H9 (cell line): Measurements from ENCODE around the gene CCDC74A. TPM values are rescaled to one million over a fixed set of nuclear protein-coding genes. Genes with fewer than 3 reads are reported as not detected.
"Not testable (repeated sequence)": the region's sequence is repeated elsewhere in the genome, so short reads cannot be mapped to it uniquely, and the experiment has no call there.

Experiments used
- DNase-seq: peaks from one replicate; pipeline ENCODE4 v3.0.0-alpha.2; 2017
- H2AFZ ChIP-seq: one replicate; pipeline ENCODE4 v1.6.1; 2013; ENCODE audit warnings: mild to moderate bottlenecking, low read length, control low read depth, moderate library complexity
- H2AK5ac ChIP-seq: 2 replicates; pipeline ENCODE4 v1.6.1; 2013; ENCODE audit warnings: low read length, control low read depth, mixed read lengths; ENCODE audit not compliant: insufficient read length
- H2BK120ac ChIP-seq: one replicate; pipeline ENCODE4 v1.6.1; 2013; ENCODE audit warnings: low read depth, mild to moderate bottlenecking, low read length, control low read depth, inconsistent platforms; ENCODE audit not compliant: poor library complexity, severe bottlenecking
- H2BK12ac ChIP-seq: 2 replicates; pipeline ENCODE4 v1.6.1; 2013; ENCODE audit warnings: low read length, control low read depth, mixed read lengths, low read depth; ENCODE audit not compliant: insufficient read length
- H2BK15ac ChIP-seq: 2 replicates; pipeline ENCODE4 v1.6.1; 2013; ENCODE audit warnings: low read depth, low read length, control low read depth
- H2BK20ac ChIP-seq: one replicate; pipeline ENCODE4 v1.6.1; 2013; ENCODE audit warnings: low read depth, mild to moderate bottlenecking, low read length, control low read depth, inconsistent platforms; ENCODE audit not compliant: poor library complexity, severe bottlenecking
- H2BK5ac ChIP-seq: 2 replicates; pipeline ENCODE4 v1.6.1; 2013; ENCODE audit warnings: low read length, control low read depth, mixed read lengths; ENCODE audit not compliant: insufficient read length
- H3K14ac ChIP-seq: 2 replicates; pipeline ENCODE4 v1.6.1; 2013; ENCODE audit warnings: low read length, control low read depth; ENCODE audit not compliant: insufficient read depth
- H3K18ac ChIP-seq: 2 replicates; pipeline ENCODE4 v1.6.1; 2013; ENCODE audit warnings: low read depth, mild to moderate bottlenecking, mixed read lengths, low read length, control low read depth; ENCODE audit not compliant: insufficient read length
- H3K23ac ChIP-seq: 2 replicates; pipeline ENCODE4 v1.6.1; 2013; ENCODE audit warnings: low read length, control low read depth, mixed read lengths, low read depth; ENCODE audit not compliant: insufficient read length
- H3K23me2 ChIP-seq: 2 replicates; pipeline ENCODE4 v1.6.1; 2013; ENCODE audit warnings: low read depth, mild to moderate bottlenecking, mixed read lengths, low read length, control low read depth; ENCODE audit not compliant: insufficient read length, poor library complexity, severe bottlenecking
- H3K27ac ChIP-seq: 2 replicates; pipeline ENCODE4 v1.5.1; 2013; ENCODE audit warnings: low read length, control low read depth, mixed read lengths, low read depth; ENCODE audit not compliant: insufficient read length
- H3K27me3 ChIP-seq: 2 replicates; pipeline ENCODE4 v1.6.1; 2013; ENCODE audit warnings: low read length, control low read depth, inconsistent platforms; ENCODE audit not compliant: insufficient read depth
- H3K4ac ChIP-seq: 2 replicates; pipeline ENCODE4 v1.6.1; 2013; ENCODE audit warnings: low read depth, mild to moderate bottlenecking, control low read depth, inconsistent platforms, low read length, moderate library complexity
- H3K4me1 ChIP-seq: 2 replicates; pipeline ENCODE4 v1.6.1; 2013; ENCODE audit warnings: low read length, control low read depth, inconsistent platforms; ENCODE audit not compliant: insufficient read depth
- H3K4me2 ChIP-seq: 2 replicates; pipeline ENCODE4 v1.6.1; 2013; ENCODE audit warnings: low read length, control low read depth, mixed read lengths; ENCODE audit not compliant: insufficient read length, insufficient read depth
- H3K56ac ChIP-seq: 2 replicates; pipeline ENCODE4 v1.6.1; 2013; ENCODE audit warnings: low read depth, mild to moderate bottlenecking, mixed read lengths, low read length, control low read depth; ENCODE audit not compliant: insufficient read length
- H3K79me1 ChIP-seq: 2 replicates; pipeline ENCODE4 v1.6.1; 2013; ENCODE audit warnings: low read depth, mild to moderate bottlenecking, moderate library complexity, low read length, control low read depth, inconsistent platforms; ENCODE audit not compliant: insufficient read depth, poor library complexity, severe bottlenecking
- H3K79me2 ChIP-seq: 2 replicates; pipeline ENCODE4 v1.6.1; 2013; ENCODE audit warnings: low read length, control low read depth, inconsistent platforms; ENCODE audit not compliant: insufficient read depth
- H3K9ac ChIP-seq: 2 replicates; pipeline ENCODE4 v1.6.1; 2013; ENCODE audit warnings: low read length, control low read depth, mixed read lengths; ENCODE audit not compliant: insufficient read length; ENCODE audit errors: extremely low read depth
- H3K9me3 ChIP-seq: one replicate; pipeline ENCODE4 v1.6.1; 2013; ENCODE audit warnings: low read depth, low read length, inconsistent platforms; ENCODE audit not compliant: control insufficient read depth
- H3T11ph ChIP-seq: one replicate; pipeline ENCODE4 v1.6.1; 2013; ENCODE audit warnings: mild to moderate bottlenecking, low read length, control low read depth, inconsistent platforms
- H4K20me1 ChIP-seq: one replicate; pipeline ENCODE4 v1.6.1; 2013; ENCODE audit not compliant: control insufficient read depth, insufficient read length, insufficient read depth
- H4K5ac ChIP-seq: 2 replicates; pipeline ENCODE4 v1.6.1; 2013; ENCODE audit warnings: low read depth, mild to moderate bottlenecking, mixed read lengths, low read length, control low read depth; ENCODE audit not compliant: insufficient read length
- H4K8ac ChIP-seq: replicated peaks from 2 replicates; pipeline ENCODE4 v1.6.1; 2013; ENCODE audit warnings: low read length, control low read depth, mixed read lengths, low read depth; ENCODE audit not compliant: insufficient read length
- H4K91ac ChIP-seq: 2 replicates; pipeline ENCODE4 v1.6.1; 2013; ENCODE audit warnings: low read depth, mild to moderate bottlenecking, moderate library complexity, mixed read lengths, low read length, control low read depth; ENCODE audit not compliant: insufficient read length
- H3K27ac Mint-ChIP-seq, 3 experiments: 2 replicates in 2 of 3; 3 replicates in 1 of 3; pipeline ENCODE4 v1.8.0; 2020 to 2021; ENCODE audit warnings: mixed read lengths in 3 of 3, mild to moderate bottlenecking in 1 of 3, moderate library complexity in 1 of 3
- H3K27me3 Mint-ChIP-seq: 2 replicates; pipeline ENCODE4 v1.8.0; 2021; ENCODE audit warnings: low read depth, mild to moderate bottlenecking, moderate library complexity, mixed read lengths
- H3K36me3 Mint-ChIP-seq, 3 experiments: 2 replicates in 2 of 3; 3 replicates in 1 of 3; pipeline ENCODE4 v1.8.0; 2020 to 2021; ENCODE audit warnings: low read depth in 3 of 3, mixed read lengths in 3 of 3; ENCODE audit not compliant: insufficient read depth in 1 of 3
- H3K4me1 Mint-ChIP-seq, 2 experiments: 2 replicates each; pipeline ENCODE4 v1.8.0; 2020; ENCODE audit warnings: mixed read lengths in 2 of 2
- H3K4me3 Mint-ChIP-seq, 2 experiments: 2 replicates in 1 of 2; 3 replicates in 1 of 2; pipeline ENCODE4 v1.8.0; 2020 to 2021; ENCODE audit warnings: mild to moderate bottlenecking in 2 of 2, mixed read lengths in 2 of 2, moderate library complexity in 1 of 2
- H3K9me3 Mint-ChIP-seq, 2 experiments: 2 replicates in 1 of 2; 3 replicates in 1 of 2; pipeline ENCODE4 v1.8.0; 2020; ENCODE audit warnings: mild to moderate bottlenecking in 2 of 2, mixed read lengths in 2 of 2, moderate library complexity in 1 of 2
- CTCF ChIP-seq: fragments of 200-600 bp; sonication (generic); conservative IDR thresholded peaks from 3 replicates; pipeline ENCODE4 v1.8.0; 2021; ENCODE audit warnings: antibody characterized with exemption, mild to moderate bottlenecking
- WGBS: extraction: QIAGEN DNeasy Blood & Tissue Kit; methylation state at CpG from one replicate; pipeline ENCODE4 v1.1.7; 2013; ENCODE audit warnings: missing lambda C conversion rate, low lambda C conversion rate, mixed read lengths; ENCODE audit not compliant: insufficient read length; ENCODE audit errors: extremely low coverage; 5-methylcytosine and 5-hydroxymethylcytosine counted together
- total RNA-seq: library from RNA; stranded (reverse); gene quantifications from 2 replicates; pipeline ENCODE4 v1.2.1, GENCODE V29; 2021

The CCDC74A gene
- total RNA-seq, 1 experiment from 2014 or later: 10.8 TPM

DNA sequence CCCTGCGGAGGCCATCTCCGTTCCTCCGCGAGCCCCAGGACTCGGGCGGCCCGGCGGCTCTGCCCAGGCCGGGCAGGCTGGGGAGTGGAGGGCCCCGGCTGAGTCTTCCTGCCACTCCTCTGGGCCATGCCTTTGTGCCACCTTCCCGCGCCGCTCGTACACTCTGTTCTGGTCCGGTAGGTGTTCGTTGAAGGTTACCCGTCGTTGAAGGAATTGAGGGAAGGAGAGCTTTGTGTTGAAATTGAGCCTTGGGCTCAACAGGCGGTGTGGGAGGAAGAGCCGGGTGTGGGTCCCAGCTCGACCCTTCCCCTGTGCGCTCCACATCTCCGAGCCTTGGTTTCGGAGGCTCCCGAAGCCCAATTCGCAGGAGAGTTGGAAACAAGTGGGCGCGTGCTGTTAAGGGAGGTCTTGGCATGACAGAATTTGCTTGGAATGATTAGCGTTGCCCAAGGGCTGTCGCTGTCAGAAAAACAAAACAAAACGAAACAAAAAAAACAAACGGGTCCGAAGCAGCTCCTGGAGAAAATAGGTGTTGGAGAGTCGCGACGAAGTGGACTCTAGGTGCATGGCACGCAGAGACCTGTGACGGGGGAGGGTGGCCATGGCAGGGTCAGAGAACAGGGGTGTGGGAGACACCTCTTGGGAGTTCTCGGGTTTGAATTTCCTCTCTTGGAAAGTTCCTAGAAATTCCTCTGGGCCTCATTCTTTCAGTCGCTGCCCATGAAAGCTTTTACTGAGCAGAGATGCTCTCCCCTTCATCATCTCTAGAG is 34.3 kb upstream of the CCDC74A start:
- H2AK5ac ChIP-seq: no peak overlapping the region
- no peak overlapping the region for H4K8ac ChIP-seq
- no peak overlapping the region for H3K23ac ChIP-seq
- Mint-ChIP-seq H3K27ac (peak overlapping the region; percentile 98 to 99 (median 99)), H3K4me3 (peak overlapping the region; percentile 96), H3K27me3 (no peaks in the 10 kb centered on the region), H3K4me1 (peaks cover 6 to 17% of the 10 kb centered on the region in 2 experiments; a peak in 3 of 4 replicates), H3K36me3 (peaks cover 10 to 23% (median 23%) of the 10 kb centered on the region in 3 experiments; a peak in 6 of 7 replicates), H3K9me3 (peaks cover 0 to 2% of the 10 kb centered on the region in 2 experiments; a peak in 1 of 5 replicates)
- peak overlapping the region; percentile 91 for H3K18ac ChIP-seq
- H3K14ac ChIP-seq: peak overlapping the region; percentile 97
- no peaks in the 10 kb centered on the region for H4K20me1 ChIP-seq
- H3K27me3 ChIP-seq: no peaks in the 10 kb centered on the region
- H3K79me2 ChIP-seq: peaks cover 20% of the 10 kb centered on the region; the same call in 1 of the 2 replicates
- H2BK20ac ChIP-seq: no peak overlapping the region
- peak overlapping the region; percentile 96 for H4K91ac ChIP-seq
- peak overlapping the region; percentile 97 for H4K5ac ChIP-seq
- H2BK15ac ChIP-seq: no peak overlapping the region
- peak overlapping the region; percentile 91; the same call in 1 of the 2 replicates for H3K4ac ChIP-seq
- H3K4me1 ChIP-seq: no peaks in the 10 kb centered on the region
- peak overlapping the region; percentile 59 for H3K56ac ChIP-seq
- no peak for DNase-seq
- H3K9me3 ChIP-seq: no peaks in the 10 kb centered on the region
- H2BK12ac ChIP-seq: no peak overlapping the region
- TF ChIP-seq CTCF: no peak
- H3K23me2 ChIP-seq: peaks cover 4% of the 10 kb centered on the region
- no peak overlapping the region for H3T11ph ChIP-seq
- peak overlapping the region; percentile 61 for H3K27ac ChIP-seq
- H3K79me1 ChIP-seq: peaks cover 3% of the 10 kb centered on the region
- H2BK120ac ChIP-seq: no peak overlapping the region
- peak overlapping the region; percentile 93 for H3K4me2 ChIP-seq
- H2BK5ac ChIP-seq: peak overlapping the region; percentile 12
- H2AFZ ChIP-seq: no peak overlapping the region
- no CpG with 5 or more reads among the region's 40 CpGs for WGBS
- H3K9ac ChIP-seq: peak overlapping the region; percentile 99

- not testable (repeated sequence) for H4K8ac ChIP-seq, H3K79me1 ChIP-seq, H2BK20ac ChIP-seq, H3K27ac ChIP-seq, H3K27ac Mint-ChIP-seq, H3K56ac ChIP-seq, H3K27me3 ChIP-seq, H2AK5ac ChIP-seq, H2AFZ ChIP-seq, H2BK120ac ChIP-seq, H3K23ac ChIP-seq, H3K9me3 Mint-ChIP-seq, H3K9ac ChIP-seq, H3K4me2 ChIP-seq, H3K27me3 Mint-ChIP-seq, H3T11ph ChIP-seq, H3K23me2 ChIP-seq, H3K18ac ChIP-seq, H2BK5ac ChIP-seq, DNase-seq, H3K9me3 ChIP-seq, H2BK12ac ChIP-seq, H3K4ac ChIP-seq, H3K4me1 ChIP-seq, H2BK15ac ChIP-seq, H3K14ac ChIP-seq, H4K20me1 ChIP-seq, H4K5ac ChIP-seq, H4K91ac ChIP-seq
- H3K4me3 Mint-ChIP-seq: peak overlapping the region; percentile 35 to 42; a peak in 3 of 5 replicates
- peaks cover 20% of the 10 kb centered on the region; the same call in 1 of the 2 replicates for H3K79me2 ChIP-seq
- no CpG with 5 or more reads among the region's 1 CpG for WGBS
- peaks cover 13 to 29% (median 27%) of the 10 kb centered on the region in 3 experiments; a peak in 6 of 7 replicates for H3K36me3 Mint-ChIP-seq
- H3K4me1 Mint-ChIP-seq: peaks cover 4 to 14% of the 10 kb centered on the region in 2 experiments; a peak in 3 of 4 replicates
Observed at GRCh38 chr2:131495506-131495905, 32.2 kb upstream of the CCDC74A start.
